Vagina (tissue), 2 donors: ENCODE data around the gene NUP210L.

Experiments used
- POLR2A ChIP-seq, 2 donors: fragments of 450-650 bp; IDR thresholded peaks; one replicate each; pipeline ENCODE4 v1.6.1; 2017; ENCODE audit warnings: antibody characterized with exemption in 2 of 2, mild to moderate bottlenecking in 2 of 2, moderate library complexity in 2 of 2
- TF ChIP-seq, protein P1 (sequence below), 3 experiments: fragments of 450-650 bp in 2 of 3; fragments of 200-600 bp in 1 of 3; sonication (generic) in 1 of 3; IDR thresholded peaks; one replicate each; pipeline ENCODE4 v1.5.1; 2017 to 2019; ENCODE audit warnings: antibody characterized with exemption in 3 of 3, mild to moderate bottlenecking in 2 of 3, moderate library complexity in 2 of 3

GRCh38 chr1:154176337-154176736 lies 21.5 kb upstream of the NUP210L start:
- TF ChIP-seq, protein P1, sequence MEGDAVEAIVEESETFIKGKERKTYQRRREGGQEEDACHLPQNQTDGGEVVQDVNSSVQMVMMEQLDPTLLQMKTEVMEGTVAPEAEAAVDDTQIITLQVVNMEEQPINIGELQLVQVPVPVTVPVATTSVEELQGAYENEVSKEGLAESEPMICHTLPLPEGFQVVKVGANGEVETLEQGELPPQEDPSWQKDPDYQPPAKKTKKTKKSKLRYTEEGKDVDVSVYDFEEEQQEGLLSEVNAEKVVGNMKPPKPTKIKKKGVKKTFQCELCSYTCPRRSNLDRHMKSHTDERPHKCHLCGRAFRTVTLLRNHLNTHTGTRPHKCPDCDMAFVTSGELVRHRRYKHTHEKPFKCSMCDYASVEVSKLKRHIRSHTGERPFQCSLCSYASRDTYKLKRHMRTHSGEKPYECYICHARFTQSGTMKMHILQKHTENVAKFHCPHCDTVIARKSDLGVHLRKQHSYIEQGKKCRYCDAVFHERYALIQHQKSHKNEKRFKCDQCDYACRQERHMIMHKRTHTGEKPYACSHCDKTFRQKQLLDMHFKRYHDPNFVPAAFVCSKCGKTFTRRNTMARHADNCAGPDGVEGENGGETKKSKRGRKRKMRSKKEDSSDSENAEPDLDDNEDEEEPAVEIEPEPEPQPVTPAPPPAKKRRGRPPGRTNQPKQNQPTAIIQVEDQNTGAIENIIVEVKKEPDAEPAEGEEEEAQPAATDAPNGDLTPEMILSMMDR (IDR thresholded peaks at IDR 0.05): no peak
- TF ChIP-seq POLR2A (IDR thresholded peaks at IDR 0.05): no peak
